DMS 273 (cell line): ENCODE measurements around the gene FOXP4.

Experiments
- DNase-seq: peaks from one replicate; lab custom pipeline; 2025; ENCODE audit not compliant: unreplicated experiment; lab: John Stamatoyannopoulos, UW

Gene FOXP4

DNA sequence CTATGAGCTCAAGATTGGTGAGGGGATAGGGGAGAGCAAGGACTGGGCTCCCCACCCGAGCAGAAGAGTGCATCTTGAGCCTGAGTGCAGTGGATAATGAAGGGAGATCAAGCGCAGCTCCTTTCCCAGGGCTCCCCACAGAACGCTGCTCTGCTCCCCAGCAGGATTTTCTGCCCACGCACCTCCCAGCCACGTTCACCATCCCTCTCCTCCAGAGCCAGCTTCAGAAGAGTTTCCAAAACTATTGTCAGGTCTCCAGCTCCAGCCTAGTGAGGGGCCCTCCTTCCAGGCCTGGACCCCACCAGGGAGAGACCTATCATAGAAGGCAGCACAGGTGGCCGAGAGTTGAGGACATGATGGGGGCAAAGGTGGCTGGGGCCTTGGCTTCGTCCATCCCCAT, 34.5 kb downstream of the FOXP4 start:
- DNase-seq = no peak

DNA sequence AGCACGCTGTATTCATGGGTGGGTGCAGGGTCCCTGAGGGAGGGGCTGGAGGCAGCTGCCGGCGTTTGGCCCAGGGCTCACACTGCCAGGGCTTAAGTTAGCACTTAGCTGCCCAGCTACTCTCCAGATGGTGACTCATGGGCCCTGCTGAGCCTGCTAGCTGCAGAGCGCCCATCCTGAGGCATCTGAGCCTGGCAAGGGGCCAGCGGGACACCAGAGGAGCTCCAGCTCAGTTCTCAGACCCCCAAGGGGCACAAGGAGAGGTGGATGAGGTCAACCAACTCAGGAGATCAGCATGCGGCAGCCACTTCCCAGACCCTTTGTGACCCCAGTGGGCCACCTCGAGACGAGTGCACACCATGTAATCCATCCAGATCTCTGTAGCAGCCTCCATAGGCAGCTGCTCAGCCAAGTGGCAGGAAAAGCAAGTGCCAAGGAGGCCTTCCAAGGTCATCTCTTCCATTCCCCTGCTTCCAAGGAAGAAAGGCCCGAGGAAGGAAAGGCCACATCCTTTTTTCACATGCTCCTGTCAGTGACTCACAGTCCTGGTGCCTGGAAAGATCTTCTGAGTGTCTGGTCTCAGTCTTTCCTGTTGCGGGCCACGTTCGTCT, 35.3 kb downstream of the FOXP4 start:
- DNase-seq = peak; percentile 92

DNA sequence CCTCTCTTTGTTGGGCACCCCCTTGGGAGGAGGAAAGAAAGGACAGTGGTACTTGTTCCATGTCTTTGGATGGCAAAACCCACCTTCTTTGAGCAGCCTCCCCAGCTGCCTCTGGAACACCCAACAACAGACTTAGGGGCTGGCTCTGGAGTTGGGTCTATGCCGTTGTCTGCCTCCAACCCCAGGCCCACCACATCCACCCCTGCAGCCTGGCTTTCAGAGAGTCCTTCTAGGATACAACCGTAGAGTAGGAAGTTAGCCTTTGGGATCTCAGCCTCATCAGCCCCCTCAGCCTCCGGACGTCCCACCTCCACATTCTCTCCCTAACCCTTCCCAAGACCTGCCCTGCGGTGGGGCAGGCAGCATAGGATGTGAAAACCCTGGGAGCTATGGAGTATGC, 36.4 kb downstream of the FOXP4 start:
- DNase-seq = no peak

DNA sequence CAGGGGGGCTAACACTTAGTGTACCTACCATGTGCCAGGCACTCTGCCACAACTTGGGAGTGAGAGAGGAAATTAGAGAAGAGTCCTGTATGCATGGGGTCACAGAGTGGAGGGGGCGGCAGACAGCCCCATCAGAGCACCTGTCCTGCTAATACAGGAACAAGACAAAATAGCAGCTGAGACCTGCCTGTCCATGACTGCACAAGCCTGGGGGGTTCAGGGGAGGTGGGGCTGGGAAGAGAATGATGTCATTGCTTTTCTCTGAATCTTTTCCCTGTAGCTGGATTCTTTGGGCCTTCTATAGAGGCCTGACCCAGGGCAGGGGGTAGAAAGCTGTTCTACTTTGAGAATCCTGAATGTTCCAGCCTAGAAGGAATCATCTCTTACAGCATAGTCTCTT, 37.4 kb downstream of the FOXP4 start:
- peak; percentile 31 for DNase-seq

DNA sequence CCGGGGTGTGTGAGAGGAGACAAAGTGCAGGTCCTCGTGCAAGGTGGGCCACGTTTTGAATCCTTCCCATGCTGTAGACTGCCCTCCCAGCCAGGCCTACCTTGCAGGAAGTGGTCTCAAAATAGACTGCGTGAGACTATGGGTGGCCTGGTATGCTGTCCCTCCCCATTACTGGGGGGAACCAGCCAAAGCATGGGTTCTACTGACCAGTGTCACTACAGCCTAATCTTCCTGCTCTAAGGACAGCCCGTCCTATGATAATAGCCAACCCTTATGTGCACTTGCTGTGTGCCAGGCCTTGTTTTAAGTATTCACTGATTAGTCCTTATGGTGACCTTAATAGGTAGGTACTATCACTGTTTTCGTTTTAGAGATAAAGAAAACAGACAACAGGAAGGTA, 38.0 kb downstream of the FOXP4 start:
- no peak for DNase-seq

DNA sequence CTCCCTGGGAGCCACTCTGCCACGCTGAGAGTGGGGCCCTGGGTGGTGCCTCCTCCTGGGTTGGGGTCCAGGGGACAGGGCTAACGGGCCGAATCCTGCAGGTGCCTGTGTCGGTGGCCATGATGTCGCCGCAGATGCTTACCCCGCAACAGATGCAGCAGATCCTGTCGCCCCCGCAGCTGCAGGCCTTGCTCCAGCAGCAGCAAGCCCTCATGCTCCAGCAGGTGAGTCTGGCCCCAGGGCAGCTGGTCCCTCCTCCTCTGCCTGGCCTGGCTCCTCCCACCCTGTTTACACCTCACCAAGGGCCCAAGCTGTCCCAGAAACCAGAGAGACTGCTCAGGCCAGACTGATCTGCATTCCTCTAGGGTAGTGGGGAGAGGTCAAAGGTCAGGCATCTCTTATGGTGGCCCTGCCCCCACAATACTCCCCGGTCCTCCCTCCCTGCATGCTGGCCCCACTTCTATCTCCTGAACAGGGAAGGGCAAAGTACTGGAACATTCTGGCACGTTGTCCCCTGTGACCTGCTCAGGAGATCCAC, 38.6 kb downstream of the FOXP4 start:
- DNase-seq = peak; percentile 64

DNA sequence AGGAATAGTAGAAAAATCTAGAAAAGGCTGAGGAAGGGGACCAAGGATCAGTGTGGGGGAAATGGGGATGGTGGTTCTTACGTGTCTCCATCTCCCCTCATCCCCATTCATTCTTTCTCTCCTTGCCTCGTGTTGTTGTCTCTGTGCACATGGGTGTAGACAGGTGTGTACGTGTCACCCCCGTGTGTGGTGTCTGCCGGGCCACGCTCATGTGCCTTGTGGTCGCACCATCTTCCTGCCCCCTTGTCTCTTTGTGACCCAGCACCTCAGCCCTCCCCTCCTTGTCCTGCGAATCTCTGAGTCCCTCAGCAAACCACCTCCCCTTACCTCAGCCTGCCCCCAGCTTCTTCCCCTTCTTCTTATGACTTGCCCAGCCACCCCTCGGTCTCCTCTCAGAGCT, 39.4 kb downstream of the FOXP4 start:
- DNase-seq = no peak

DNA sequence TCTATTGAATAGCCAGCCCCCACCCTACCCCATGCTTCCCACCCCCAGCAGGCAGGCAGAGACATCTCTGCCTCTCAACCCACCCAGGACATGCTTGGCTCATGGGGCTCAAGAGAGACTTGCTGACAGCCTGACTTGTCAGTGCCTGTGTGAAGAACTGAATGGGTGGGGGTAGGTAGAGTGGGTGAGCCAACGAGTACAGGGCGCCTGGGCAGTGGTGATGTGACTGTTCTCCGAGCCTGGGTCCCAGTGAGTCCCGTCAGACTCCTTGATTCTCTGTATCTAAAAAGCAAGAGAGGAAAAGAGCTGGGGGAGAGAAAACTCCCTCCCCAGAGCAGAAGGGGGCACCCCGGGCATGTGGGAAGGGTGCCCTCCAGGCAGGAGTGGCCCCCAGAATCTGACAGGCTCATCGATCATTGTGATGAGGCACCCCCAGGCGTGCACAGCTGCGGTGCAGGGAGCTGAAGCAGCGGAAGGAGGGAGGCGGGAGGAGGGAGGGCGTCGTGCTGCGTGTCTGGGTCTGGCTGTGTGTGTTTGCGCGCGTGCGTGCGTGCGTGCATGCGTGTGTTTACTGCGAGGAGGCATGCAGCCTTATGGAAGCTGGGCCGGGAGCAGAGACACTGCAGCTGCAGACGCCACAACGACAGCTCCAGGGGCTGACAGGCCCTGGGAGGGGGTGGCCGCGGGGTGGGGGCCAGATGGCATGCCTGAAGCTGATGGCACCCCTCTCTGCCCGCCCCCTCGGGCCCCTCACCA, 40.2 kb downstream of the FOXP4 start:
- DNase-seq = peak; percentile 74

DNA sequence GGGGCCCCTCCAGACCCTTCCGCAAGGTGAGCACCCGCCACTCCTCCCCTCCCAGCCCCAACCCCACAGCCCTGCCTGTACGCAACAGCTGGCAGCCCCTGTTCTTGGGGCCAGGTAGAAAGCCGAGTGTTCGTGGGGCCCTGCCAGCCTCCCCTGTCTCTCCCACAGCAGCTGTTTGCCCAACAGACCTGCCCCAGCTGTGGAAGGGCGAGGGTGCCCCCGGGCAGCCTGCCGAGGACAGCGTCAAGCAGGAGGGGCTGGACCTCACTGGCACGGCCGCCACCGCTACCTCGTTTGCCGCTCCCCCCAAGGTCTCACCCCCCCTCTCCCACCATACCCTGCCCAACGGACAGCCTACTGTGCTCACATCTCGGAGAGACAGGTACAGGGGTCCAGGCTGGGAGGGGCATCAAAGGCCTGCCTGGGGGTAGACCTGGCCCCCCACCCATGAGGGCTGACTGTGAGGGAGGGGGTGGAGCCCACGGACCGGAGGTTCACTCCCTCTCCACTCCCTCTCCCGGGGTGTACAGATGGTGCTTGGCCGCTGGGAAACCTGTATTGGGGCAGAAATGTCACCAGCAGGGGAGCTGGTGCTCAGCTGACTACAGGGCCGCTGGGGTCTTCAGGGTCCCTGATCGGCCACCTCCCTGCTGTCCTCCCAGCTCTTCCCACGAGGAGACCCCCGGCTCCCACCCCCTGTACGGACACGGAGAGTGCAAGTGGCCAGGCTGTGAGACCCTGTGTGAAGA, 41.1 kb downstream of the FOXP4 start:
- DNase-seq = peak; percentile 85

DNA sequence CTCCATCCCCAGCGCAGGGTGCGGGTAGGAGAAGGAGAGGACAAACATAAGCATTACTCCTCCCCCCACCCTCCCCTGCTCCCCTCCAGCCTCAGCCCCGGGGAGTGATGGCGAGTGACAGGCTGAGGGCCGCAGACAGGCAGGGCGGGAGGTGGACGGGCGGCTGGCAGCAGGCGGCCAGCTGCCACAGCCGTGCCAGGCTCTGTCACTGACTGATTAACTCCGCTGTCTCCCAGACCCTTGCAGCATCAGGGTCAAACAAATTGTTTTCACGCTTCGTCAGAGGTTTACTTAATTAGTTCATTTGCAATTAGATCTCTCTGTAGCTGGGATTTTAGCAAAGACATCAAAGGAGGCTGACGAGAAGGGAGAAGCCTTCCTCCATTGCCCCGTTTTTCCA, 41.9 kb downstream of the FOXP4 start:
- DNase-seq = peak; percentile 37

DNA sequence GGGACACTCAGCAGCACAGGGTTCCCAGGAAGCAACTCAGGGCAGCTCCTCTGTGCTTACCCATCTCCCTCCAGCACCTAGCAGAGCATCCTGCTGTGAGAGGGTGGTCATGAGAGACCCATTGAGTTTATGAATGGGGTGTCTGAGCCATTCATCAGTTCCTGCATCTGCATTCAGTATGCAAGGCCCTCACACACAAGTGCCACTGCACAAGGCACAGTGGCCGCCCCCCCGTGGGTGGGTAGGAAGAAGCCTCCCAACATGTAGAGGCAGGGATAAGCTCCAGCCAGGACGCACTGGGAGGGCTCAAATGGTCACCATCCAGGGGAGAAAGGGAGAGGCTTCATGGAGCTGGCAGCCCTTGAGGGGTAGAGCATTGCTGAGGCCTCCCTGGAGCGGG, 43.0 kb downstream of the FOXP4 start:
- DNase-seq = no peak

DNA sequence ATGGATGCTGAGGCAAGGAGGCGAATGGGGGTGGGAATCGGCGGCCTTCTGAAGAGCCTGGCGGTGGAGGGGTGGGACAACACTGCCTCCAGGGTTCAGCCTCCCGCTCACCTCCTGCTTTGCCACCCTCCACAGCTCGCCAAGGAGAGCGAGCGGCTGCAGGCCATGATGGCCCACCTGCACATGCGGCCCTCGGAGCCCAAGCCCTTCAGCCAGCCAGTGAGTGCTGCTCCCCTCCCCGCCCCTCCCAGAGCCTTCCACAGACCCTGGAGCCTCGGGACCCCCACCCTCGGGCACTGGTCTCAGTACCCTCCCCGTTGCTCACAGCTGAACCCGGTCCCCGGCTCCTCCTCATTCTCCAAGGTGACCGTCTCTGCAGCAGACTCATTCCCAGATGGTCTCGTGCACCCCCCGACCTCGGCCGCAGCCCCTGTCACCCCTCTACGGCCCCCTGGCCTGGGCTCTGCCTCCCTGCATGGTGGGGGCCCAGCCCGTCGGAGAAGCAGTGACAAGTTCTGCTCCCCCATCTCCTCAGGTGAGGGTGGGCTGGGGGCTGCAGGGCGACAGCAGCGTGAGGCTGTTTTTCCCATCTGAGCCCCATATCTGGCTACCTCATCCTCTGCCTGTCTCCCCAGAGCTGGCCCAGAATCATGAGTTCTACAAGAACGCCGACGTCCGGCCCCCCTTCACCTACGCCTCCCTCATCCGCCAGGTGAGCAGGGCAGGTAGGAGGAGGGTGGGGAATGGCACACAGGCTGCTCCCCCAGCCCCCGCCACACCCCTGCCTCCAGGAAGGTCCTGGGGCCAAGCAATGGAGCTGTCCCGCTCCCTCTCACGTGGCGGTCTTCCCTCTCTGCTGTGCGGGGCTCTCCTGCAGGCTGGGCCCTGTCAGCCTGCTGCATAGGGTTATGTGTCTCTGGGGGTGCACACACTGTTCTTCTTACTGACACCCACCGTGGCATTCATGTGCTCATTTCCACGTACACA, 43.7 kb downstream of the FOXP4 start:
- no peak for DNase-seq

DNA sequence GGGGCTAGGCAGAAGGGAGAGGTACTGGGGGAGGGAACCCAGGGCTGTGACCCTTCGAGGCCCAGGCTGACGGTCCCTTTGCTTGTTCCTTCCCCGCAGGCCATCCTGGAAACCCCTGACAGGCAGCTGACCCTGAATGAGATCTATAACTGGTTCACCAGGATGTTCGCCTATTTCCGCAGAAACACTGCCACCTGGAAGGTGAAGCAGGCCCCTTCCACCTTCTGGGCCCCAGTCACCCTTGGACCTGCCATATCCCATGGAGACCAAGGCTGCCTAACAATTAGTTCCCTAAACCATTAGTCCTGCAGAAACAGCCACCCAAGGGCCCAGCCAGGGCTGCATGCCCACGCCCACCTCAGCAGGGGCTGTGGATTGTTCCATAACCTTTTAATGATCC, 44.9 kb downstream of the FOXP4 start:
- DNase-seq = no peak

DNA sequence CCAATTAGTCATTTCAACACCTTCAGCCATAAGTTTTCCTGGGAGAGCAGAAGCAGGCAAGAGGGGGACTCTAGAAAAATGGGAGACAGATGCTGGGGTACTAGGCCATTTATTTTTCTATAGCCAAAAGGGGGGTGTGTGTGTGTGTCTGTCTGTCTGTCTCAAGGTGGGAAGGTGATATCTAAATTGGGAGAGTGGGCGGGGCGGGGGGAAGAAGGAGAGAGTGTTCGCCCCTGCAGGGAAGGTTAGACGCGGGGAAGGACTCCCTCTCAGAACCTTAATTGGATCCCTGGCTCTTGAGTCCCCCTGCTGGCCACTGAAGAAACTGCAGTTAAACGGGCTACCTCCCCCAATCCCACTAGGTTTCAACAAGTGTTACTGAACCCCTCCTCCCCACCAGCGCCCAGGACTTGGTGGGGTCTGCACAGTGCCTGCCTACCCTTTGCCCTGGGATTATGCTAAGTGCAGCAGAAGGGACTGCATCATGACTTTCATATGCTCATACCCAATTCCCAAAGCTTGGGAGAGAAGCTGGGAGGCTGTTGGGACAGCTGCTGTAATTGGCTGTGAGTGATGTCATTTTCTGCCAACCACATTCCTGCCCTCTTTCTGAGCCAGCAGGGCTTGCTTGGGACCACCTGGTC, 45.8 kb downstream of the FOXP4 start:
- DNase-seq = peak; percentile 89

DNA sequence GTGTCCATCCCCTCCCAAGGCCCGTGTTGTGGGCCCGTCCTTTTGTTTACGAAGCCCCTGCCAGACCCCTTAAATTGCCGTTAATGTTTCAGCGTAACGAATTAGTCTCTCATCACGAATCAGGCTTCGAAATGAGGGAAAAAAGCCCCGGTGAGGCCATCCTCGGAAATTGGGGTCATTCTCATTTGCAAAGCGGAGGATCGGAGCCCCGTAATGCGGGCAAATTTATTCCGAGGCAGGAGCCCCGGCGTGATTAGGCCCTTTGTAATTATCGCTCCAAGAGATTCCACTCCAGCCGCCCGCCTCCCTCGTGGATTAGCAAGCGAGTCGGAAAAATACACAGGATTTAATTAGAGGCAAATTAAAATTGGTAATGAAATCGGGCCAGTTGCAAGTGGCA, 47.2 kb downstream of the FOXP4 start:
- no peak for DNase-seq

DNA sequence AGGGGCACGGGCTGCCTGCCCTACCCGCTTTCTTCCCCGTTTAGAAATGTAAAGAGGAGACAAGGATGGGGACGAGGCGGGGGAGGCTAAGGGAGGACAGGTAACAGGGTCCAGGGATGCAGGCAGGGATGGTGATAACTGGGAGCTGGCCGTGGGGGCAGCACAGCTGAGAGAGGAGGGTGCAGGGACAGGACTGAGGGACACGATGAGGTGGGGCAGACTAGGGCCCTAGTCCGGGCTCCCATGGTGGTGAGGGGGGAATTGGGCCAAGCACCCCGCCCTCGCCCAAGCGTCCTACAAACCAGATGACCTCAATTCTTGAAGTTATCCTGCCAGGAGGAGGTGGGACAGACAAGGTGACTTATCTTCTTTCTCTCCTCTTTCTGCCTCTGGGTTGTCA, 47.7 kb downstream of the FOXP4 start:
- no peak for DNase-seq

DNA sequence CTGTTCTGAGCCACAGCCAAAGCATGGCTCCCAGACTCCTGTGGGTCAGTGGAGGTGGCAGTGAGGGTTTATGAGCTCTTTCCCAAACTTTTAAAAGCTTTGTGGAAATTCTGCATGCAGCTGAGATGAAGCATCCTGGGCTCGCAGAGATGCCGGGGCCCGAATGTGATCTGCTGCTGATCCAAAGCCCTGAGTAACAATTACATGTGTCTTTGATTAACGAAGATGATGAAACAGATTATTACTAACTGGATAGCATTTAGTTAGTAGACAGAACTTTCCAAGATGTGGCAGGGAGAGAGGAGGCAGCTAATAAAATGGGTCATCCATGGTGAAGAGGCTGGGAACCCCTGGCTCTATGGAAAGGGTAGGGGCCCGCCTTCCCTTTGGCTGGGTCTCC, 48.1 kb downstream of the FOXP4 start:
- no peak for DNase-seq

DNA sequence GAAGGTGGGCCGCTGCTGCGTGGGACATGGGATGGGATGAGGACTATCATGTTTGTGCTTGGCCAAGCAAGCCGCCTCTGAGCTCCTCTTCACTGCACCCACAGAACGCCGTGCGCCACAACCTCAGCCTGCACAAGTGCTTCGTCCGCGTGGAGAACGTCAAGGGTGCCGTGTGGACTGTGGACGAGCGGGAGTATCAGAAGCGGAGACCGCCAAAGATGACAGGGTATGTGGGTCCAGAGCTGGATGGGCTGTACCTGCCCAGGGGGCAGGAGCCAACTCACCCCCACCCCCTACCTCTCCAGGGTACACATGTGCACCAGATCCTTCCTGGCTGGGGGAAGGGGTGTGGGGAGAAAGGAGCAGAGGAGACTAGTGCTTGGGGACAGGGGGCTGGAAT, 48.6 kb downstream of the FOXP4 start:
- DNase-seq = no peak

DNA sequence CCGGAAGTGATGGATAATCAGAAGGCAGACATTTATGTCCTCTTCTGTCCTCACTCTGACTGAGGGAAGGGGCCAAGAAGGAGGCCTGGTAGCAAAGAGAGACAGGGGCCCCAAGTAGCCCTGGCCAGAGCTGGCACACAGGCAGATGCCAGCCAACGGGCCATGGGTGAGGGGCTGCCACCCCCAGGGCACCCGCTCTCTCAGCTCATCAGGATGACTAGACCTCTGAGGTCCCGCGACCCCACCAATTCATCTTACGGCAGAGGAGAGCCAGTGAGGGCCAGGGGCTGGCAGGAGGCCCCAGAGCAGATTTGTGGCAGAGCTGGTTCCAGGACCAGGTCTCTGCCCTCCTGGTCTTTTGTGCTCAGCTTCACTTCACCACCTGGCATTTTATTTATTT, 49.0 kb downstream of the FOXP4 start:
- no peak for DNase-seq

DNA sequence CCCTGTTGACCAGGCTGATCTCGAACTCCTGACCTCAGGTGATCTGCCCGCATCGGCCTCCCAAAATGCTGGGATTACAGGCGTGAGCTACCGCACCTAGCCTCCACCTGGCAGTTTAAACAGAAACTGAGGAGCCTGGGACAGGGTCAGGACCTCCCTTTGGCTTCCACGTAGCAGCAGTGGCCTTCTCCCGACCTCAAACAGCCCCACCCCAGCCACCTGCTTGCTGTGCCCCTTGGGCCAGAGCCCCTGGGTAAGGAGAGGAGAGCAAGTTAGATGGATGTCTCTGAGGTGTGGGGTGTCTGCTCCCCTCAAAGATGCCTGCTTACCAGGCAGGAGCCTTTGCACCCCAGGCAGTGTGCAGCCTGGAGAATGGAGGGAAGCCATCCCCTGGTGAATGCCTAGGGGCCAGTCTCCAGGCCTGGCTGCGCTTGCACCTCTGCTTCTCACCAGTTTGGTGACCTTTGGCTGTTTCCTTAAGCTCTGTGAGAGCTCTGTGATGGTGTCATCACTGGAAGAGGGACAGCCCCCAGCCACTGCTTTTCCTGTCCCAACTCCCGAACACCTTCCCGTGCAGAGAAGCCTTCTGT, 50.0 kb downstream of the FOXP4 start:
- no peak for DNase-seq
